NAMALWA (cell line): ENCODE data around the gene HSPA12A.

Experiments
- DNase-seq: peaks from one replicate; pipeline ENCODE4 v3.0.0-alpha.2; 2015; ENCODE audit warnings: low spot score

HSPA12A gene

DNA sequence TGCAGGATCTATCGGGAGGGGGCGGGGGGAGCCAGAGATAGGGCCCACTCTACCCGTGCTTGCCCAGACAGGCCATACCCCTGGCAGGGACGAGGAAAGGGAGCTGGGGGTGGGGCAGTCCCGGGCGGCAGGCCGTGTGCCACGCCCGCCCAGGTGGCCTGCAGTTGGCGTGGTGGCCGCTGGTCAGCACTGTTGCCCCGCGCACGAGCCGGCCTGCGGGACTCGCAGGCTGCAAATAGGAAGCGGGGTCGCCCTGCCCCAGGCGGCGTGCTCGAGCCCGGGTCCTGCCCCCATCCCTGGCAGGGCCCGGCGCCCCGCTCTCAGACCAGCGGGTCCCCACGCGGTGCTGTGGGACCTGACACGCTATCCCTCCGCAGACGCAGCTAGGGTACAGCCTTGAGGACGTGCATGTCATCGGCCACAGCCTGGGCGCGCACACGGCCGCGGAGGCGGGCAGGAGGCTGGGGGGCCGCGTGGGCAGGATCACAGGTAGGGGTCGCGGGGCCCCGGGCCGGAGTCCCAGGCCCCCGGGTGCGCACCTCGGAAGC lies 114.9 kb downstream of the HSPA12A start:
- DNase-seq, result no peak

DNA sequence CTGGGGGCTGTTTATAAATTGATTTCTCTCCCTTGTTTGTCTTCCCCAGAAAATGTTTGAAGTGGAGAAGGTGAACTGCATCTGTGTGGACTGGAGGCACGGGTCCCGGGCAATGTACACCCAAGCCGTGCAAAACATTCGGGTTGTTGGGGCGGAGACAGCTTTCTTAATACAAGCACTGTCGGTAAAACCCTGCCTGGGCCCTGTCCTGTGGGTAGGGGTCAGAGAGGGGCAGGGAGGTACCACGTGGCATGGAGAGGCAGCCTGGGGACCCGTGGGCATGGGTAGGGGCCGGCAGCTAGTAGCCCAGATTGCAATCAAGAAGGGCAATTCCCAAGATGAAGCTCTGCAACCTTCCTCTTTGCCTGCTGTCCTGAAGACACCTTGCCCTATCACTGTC lies 115.6 kb downstream of the HSPA12A start:
- no peak for DNase-seq

DNA sequence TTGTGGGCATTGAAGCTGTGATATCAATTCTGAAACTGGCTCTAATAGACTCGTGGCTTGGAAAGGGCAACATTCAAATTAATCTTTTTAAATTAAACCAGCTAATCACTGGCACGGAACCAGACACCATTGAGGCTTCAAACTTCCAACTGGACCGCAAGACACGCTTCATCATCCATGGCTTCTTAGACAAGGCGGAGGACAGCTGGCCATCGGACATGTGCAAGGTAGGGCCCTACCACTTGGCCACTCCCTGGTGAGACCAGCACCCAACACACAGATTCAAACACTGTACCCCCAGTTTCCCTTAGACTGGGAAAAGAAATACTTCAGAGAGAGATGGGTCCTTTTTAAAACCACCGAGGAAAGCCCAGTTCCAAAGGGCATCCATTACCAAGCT lies 116.5 kb downstream of the HSPA12A start:
- no peak for DNase-seq

GRCh38 chr10:116621934-116622655 lies 120.3 kb downstream of the HSPA12A start:
- no peak for DNase-seq

- no peak for DNase-seq
These were observed 120.9 kb downstream of the HSPA12A start for GRCh38 chr10:116621476-116621875.
